Endodermal cell (in vitro differentiated cells): Measurements from ENCODE around the gene PARD6G. TPM values are rescaled to one million over a fixed set of nuclear protein-coding genes. Genes with fewer than 3 reads are reported as not detected.
A peak's percentile ranks its signal among the peaks of the same experiment; 100 is the strongest.

Experiments
- DNase-seq: peaks from one replicate; pipeline ENCODE4 v3.0.0-alpha.2; 2017
- H3K27ac ChIP-seq: 2 replicates; pipeline ENCODE4 v1.5.1; 2013; ENCODE audit warnings: mild to moderate bottlenecking, low read depth, low read length, moderate library complexity
- H3K27me3 ChIP-seq: 2 replicates; pipeline ENCODE4 v1.6.1; 2013; ENCODE audit warnings: mild to moderate bottlenecking, low read length, moderate library complexity; ENCODE audit not compliant: insufficient read depth, control insufficient read depth, poor library complexity, severe bottlenecking
- H3K36me3 ChIP-seq: 2 replicates; pipeline ENCODE4 v1.7.0; 2013; ENCODE audit warnings: mild to moderate bottlenecking, low read length, moderate library complexity; ENCODE audit not compliant: control insufficient read depth, insufficient read depth
- H3K4me1 ChIP-seq: one replicate; pipeline ENCODE4 v1.7.0; 2013; ENCODE audit warnings: low read length; ENCODE audit not compliant: control insufficient read depth, insufficient read depth
- H3K4me3 ChIP-seq: 2 replicates; pipeline ENCODE4 v1.5.1; 2013; ENCODE audit warnings: mild to moderate bottlenecking, low read length, moderate library complexity
- H3K9ac ChIP-seq: 2 replicates; pipeline ENCODE4 v1.6.1; 2013; ENCODE audit warnings: mild to moderate bottlenecking, low read length, moderate library complexity; ENCODE audit not compliant: poor library complexity, severe bottlenecking; ENCODE audit errors: extremely low read depth
- H3K9me3 ChIP-seq: 2 replicates; pipeline ENCODE4 v1.6.1; 2013; ENCODE audit warnings: mild to moderate bottlenecking, low read length, moderate library complexity; ENCODE audit not compliant: control insufficient read depth
- H3K27ac Mint-ChIP-seq: 2 replicates; pipeline ENCODE4 v1.8.0; 2020; ENCODE audit warnings: mixed read lengths
- H3K27me3 Mint-ChIP-seq: 2 replicates; pipeline ENCODE4 v1.8.0; 2021; ENCODE audit warnings: mild to moderate bottlenecking, mixed read lengths; ENCODE audit not compliant: insufficient read depth
- H3K36me3 Mint-ChIP-seq: 2 replicates; pipeline ENCODE4 v1.8.0; 2020; ENCODE audit warnings: low read depth, mixed read lengths
- H3K4me1 Mint-ChIP-seq: 2 replicates; pipeline ENCODE4 v1.8.0; 2020; ENCODE audit warnings: mixed read lengths
- H3K4me3 Mint-ChIP-seq: 2 replicates; pipeline ENCODE4 v1.8.0; 2020; ENCODE audit warnings: mild to moderate bottlenecking, moderate library complexity, mixed read lengths
- H3K9me3 Mint-ChIP-seq: 2 replicates; pipeline ENCODE4 v1.8.0; 2020; ENCODE audit warnings: mild to moderate bottlenecking, mixed read lengths
- WGBS, 2 experiments: methylation state at CpG; one replicate each; pipeline versions ENCODE4 v1.1.5 to v1.1.7; 2013; ENCODE audit warnings: missing lambda C conversion rate in 2 of 2, mixed read lengths in 1 of 2; ENCODE audit not compliant: insufficient coverage in 1 of 2, insufficient read length in 1 of 2; 5-methylcytosine and 5-hydroxymethylcytosine counted together
- total RNA-seq, 2 donors: library from RNA; stranded (reverse); fragmentation: NEBNext Ultra II Directional in 1 of 2; extraction: Animal tissue kit (Norgen Biotek cat#: 25700) in 1 of 2; gene quantifications; 2 replicates in 1 of 2; 3 replicates in 1 of 2; pipeline ENCODE4 v1.2.1, GENCODE V29; 2021
- TF ChIP-seq, protein P1 (sequence below): fragments of 200-600 bp; sonication (generic); conservative IDR thresholded peaks from 2 replicates; pipeline ENCODE4 v1.5.0; 2021; ENCODE audit warnings: antibody characterized with exemption, mild to moderate bottlenecking

The PARD6G gene
- total RNA-seq, 2 donors from 2014 or later: 15.4 to 17.3 TPM

DNA sequence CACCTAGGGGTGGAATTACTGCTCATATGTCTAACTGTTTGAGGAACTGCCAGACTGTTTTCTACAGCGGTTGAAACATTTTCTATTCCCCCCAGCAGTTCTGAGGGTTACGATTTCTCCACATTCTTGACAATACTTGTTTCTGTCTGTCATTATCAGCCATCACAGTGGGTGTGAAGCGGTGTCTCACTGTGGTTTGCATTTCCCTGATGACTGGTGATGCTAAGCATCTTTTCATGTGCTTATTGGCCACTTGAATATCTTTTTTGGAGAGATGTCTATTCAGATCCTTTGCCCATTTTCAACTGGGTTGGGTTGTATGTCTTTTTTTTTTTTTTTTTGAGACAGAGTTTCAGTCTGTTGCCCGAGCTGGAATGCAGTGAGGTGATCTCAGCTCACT lies 75.3 kb downstream of the PARD6G start:
- Mint-ChIP-seq H3K36me3 (peaks cover 2% of the 10 kb centered on the region), H3K4me3 (no peak overlapping the region), H3K27me3 (no peaks in the 10 kb centered on the region), H3K9me3 (no peaks in the 10 kb centered on the region), H3K27ac (no peak overlapping the region), H3K4me1 (no peaks in the 10 kb centered on the region)
- H3K36me3 ChIP-seq: no peaks in the 10 kb centered on the region
- H3K9me3 ChIP-seq: no peaks in the 10 kb centered on the region
- H3K4me1 ChIP-seq: no peaks in the 10 kb centered on the region
- TF ChIP-seq, protein P1, sequence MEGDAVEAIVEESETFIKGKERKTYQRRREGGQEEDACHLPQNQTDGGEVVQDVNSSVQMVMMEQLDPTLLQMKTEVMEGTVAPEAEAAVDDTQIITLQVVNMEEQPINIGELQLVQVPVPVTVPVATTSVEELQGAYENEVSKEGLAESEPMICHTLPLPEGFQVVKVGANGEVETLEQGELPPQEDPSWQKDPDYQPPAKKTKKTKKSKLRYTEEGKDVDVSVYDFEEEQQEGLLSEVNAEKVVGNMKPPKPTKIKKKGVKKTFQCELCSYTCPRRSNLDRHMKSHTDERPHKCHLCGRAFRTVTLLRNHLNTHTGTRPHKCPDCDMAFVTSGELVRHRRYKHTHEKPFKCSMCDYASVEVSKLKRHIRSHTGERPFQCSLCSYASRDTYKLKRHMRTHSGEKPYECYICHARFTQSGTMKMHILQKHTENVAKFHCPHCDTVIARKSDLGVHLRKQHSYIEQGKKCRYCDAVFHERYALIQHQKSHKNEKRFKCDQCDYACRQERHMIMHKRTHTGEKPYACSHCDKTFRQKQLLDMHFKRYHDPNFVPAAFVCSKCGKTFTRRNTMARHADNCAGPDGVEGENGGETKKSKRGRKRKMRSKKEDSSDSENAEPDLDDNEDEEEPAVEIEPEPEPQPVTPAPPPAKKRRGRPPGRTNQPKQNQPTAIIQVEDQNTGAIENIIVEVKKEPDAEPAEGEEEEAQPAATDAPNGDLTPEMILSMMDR: no peak
- no peak overlapping the region for H3K4me3 ChIP-seq
- 92 to 100% methylated on average over 2 to 4 of the region's 4 CpGs for WGBS, 2 experiments
- no peak overlapping the region for H3K9ac ChIP-seq
- no peaks in the 10 kb centered on the region for H3K27me3 ChIP-seq
- no peak overlapping the region for H3K27ac ChIP-seq
- no peak for DNase-seq

DNA sequence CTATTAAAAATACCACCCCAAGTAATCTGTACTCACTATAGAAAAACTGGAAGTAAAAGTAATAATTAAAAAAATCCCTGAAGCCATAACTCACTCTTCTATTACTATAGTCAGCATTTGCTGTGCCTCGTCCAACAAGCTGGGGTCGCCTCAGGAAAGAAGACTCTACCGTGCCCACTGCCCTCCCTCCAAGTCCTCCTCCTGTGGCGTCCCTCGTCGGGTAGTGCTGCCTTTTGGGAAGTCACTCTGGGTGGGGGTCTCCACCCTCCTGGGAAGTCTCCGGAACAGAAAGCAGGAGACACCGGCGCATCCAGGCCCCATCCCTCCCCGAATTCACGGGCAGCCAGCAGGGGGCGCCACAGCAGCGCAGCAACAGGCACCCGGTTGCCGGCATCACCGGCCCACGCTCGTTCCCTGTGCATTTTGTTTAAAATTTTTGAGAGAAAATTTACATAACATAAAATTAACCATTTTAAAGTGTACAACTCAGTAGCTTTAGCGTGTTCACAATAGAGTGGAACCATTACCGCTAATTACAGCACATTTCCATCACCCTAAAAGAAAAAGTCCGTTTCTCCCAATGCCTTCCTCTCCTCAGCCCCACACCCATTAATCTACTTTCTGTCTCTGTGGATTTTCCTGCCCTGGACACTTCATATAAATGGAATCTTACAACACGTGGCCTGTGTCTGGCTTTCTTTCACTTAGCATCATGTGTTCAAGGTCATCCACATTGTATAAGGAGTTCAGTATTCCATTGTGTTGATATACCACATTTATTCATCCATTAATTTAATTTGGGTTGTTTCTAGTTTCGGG lies 76.1 kb downstream of the PARD6G start:
- no peak overlapping the region for H3K4me3 Mint-ChIP-seq
- H3K27me3 ChIP-seq: no peaks in the 10 kb centered on the region
- no peaks in the 10 kb centered on the region for H3K4me1 ChIP-seq
- H3K27me3 Mint-ChIP-seq: no peaks in the 10 kb centered on the region
- TF ChIP-seq, protein P1: peak; percentile 98
- H3K36me3 ChIP-seq: no peaks in the 10 kb centered on the region
- H3K36me3 Mint-ChIP-seq: peaks cover 8% of the 10 kb centered on the region
- peaks cover 6% of the 10 kb centered on the region for H3K9me3 Mint-ChIP-seq
- H3K4me1 Mint-ChIP-seq: no peaks in the 10 kb centered on the region
- no peak overlapping the region for H3K27ac ChIP-seq
- H3K4me3 ChIP-seq: no peak overlapping the region
- H3K27ac Mint-ChIP-seq: no peak overlapping the region
- WGBS, 2 experiments: 37 to 59% methylated on average over 10 to 23 of the region's 23 CpGs
- peak; percentile 88 for DNase-seq
- H3K9ac ChIP-seq: no peak overlapping the region
- no peaks in the 10 kb centered on the region for H3K9me3 ChIP-seq

DNA sequence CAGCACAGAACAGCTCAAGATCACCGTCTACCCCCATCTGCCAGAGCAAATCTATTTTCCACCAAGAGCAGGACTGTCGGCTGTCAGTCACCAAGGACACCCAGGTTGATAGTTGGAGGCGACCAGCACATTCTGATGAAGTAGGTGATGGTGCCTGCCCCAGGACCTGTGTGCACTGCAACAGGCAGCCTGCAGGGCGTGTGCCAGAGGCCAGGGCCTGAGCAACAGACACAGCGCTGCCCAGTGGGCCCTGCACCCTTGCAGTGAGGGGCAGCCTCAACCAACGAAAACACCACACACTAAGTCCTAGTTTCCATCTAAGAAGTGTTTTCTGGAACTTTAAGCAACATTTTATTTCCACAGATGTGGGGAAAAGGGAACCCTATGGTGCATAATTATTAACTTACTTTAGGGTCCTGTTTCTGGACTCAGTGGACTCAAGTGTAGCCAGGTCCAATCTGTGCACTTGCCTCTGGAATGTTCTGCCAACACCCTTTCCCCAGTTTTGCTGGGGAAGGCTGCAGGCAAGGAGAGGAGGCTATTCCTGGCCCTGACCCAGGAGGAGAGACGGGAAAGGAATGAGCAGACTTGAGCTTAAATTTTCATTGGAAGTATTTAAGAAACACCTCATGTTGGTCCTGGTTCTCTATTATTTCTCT lies 76.8 kb downstream of the PARD6G start:
- Mint-ChIP-seq H3K36me3 (peaks cover 12% of the 10 kb centered on the region), H3K4me3 (no peak overlapping the region), H3K9me3 (peaks cover 12% of the 10 kb centered on the region), H3K4me1 (no peaks in the 10 kb centered on the region), H3K27ac (no peak overlapping the region), H3K27me3 (no peaks in the 10 kb centered on the region)
- Histone ChIP-seq H3K27me3 (no peaks in the 10 kb centered on the region), H3K27ac (no peak overlapping the region), H3K4me1 (no peaks in the 10 kb centered on the region), H3K9ac (no peak overlapping the region), H3K9me3 (peaks cover under 1% of the 10 kb centered on the region), H3K4me3 (no peak overlapping the region), H3K36me3 (no peaks in the 10 kb centered on the region)
- no peak for DNase-seq
- 90 to 100% methylated on average over 2 to 7 of the region's 7 CpGs for WGBS, 2 experiments
- TF ChIP-seq, protein P1: no peak
